ENCODE data around the gene ENTPD1. TPM values are rescaled to one million over a fixed set of nuclear protein-coding genes. Genes with fewer than 3 reads are reported as not detected.

The ENTPD1 gene
- total RNA-seq, 1 experiment from 2014 or later: not detected

DNA sequence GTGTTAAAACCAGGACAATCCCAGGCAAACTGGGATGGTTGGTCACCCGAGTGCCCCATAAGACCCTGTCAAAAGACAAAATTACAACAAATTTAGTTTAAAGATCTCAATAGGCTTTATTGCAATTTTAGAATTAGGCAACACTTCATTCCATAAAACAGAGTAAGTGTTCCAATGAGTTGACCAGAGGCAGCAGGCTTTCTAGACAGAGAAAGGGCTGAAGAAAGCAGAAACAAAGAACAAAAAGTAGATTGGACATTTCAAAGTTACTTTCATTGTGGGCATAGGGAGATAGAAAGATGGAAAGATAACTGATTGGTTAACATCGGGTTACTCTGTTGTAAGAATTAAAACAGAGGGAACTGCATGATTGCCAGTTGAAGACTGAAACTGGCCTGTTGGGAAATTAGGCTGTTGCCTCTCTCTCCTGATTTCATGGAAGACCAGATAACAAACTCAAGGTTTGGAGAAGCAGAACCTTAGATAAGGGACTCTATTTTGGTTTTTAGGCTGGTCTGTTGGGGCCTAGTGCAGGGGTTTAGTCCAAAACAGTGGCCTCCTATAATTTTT is 36.3 kb downstream of the ENTPD1 start:
- Mint-ChIP-seq H3K9me3 (ENCODE audit: unreplicated experiment) (no peaks in the 10 kb centered on the region), H3K4me1 (ENCODE audit: insufficient read depth, unreplicated experiment) (peaks cover 5% of the 10 kb centered on the region), H3K36me3 (ENCODE audit: insufficient read depth, unreplicated experiment) (no peaks in the 10 kb centered on the region), H3K27ac (ENCODE audit: low read depth, unreplicated experiment) (no peak overlapping the region), H3K4me3 (ENCODE audit: unreplicated experiment) (no peak overlapping the region), H3K27me3 (ENCODE audit: insufficient read depth, unreplicated experiment) (no peaks in the 10 kb centered on the region)
- TF ChIP-seq, protein P1, sequence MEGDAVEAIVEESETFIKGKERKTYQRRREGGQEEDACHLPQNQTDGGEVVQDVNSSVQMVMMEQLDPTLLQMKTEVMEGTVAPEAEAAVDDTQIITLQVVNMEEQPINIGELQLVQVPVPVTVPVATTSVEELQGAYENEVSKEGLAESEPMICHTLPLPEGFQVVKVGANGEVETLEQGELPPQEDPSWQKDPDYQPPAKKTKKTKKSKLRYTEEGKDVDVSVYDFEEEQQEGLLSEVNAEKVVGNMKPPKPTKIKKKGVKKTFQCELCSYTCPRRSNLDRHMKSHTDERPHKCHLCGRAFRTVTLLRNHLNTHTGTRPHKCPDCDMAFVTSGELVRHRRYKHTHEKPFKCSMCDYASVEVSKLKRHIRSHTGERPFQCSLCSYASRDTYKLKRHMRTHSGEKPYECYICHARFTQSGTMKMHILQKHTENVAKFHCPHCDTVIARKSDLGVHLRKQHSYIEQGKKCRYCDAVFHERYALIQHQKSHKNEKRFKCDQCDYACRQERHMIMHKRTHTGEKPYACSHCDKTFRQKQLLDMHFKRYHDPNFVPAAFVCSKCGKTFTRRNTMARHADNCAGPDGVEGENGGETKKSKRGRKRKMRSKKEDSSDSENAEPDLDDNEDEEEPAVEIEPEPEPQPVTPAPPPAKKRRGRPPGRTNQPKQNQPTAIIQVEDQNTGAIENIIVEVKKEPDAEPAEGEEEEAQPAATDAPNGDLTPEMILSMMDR (IDR thresholded peaks at IDR 0.05; ENCODE audit: unreplicated experiment): no peak
- DNase-seq (ENCODE audit: unreplicated experiment): no peak
- intact Hi-C loops (cut with micrococcal nuclease): no loop called here
- POLR2A ChIA-PET: no interaction called here
- no TSS peak for BruUV-seq (replicated peaks)
- CTCF ChIA-PET: no interaction called here

DNA sequence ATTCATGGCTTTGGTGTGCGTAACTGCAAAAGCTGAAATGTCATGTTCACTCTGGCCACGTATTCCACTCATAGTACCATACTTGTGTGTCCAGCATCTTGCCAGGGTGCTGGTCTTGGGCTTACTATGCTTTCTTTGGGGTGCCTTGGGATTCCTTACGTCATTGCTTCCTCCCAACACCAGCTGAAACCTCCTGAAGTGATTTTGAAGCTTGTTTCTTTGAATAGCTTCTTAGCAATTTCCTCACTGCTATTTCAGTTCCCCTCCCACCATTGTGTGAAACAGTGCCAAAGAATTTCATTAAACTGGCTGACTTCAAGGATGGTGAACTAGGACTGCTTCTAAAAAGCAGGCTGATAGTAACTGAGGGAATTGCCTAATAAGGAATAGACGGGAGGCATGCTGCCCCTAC is 36.9 kb downstream of the ENTPD1 start:
- POLR2A ChIA-PET: no interaction called here
- no TSS peak for BruUV-seq (replicated peaks)
- no peaks in the 10 kb centered on the region for H3K27me3 Mint-ChIP-seq (ENCODE audit: insufficient read depth, unreplicated experiment)
- TF ChIP-seq, protein P1 (IDR thresholded peaks at IDR 0.05; ENCODE audit: unreplicated experiment): no peak
- intact Hi-C loops (cut with micrococcal nuclease): no loop called here
- no peak overlapping the region for H3K27ac Mint-ChIP-seq (ENCODE audit: low read depth, unreplicated experiment)
- DNase-seq (ENCODE audit: unreplicated experiment): no peak
- H3K36me3 Mint-ChIP-seq (ENCODE audit: insufficient read depth, unreplicated experiment): no peaks in the 10 kb centered on the region
- no peak overlapping the region for H3K4me3 Mint-ChIP-seq (ENCODE audit: unreplicated experiment)
- CTCF ChIA-PET: no interaction called here
- H3K4me1 Mint-ChIP-seq (ENCODE audit: insufficient read depth, unreplicated experiment): peaks cover 5% of the 10 kb centered on the region
- no peaks in the 10 kb centered on the region for H3K9me3 Mint-ChIP-seq (ENCODE audit: unreplicated experiment)

DNA sequence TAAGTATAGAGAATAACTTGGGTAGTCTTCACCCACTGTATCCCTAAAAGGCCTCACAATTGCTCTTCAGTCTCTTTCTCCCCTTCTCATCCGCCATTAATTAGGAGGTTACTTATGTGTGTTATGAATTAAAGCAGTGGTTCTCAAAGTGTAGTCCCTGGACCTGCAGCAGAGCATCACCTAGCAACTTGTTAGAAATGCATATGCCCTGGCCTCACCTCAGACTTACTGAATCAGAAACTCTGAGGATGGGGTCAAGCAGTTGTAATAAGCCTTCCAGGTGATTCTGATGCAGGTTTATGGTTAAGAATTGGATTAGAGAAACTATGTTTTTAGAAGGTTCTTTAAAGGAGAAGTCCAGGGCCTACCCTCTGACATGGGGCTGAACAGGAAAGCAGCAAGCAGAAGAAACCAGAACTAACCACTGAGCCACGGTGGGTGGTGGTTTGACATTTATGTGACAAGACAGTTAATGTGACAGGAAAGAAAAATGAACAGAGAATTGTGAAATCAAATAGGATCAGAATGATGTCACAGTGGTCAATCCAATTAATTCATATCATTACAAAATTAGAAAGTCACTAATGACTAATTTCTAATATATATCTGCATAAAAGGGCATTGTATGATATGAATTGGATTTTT is 37.6 kb downstream of the ENTPD1 start:
- Mint-ChIP-seq H3K36me3 (ENCODE audit: insufficient read depth, unreplicated experiment) (no peaks in the 10 kb centered on the region), H3K27me3 (ENCODE audit: insufficient read depth, unreplicated experiment) (no peaks in the 10 kb centered on the region), H3K27ac (ENCODE audit: low read depth, unreplicated experiment) (no peak overlapping the region), H3K9me3 (ENCODE audit: unreplicated experiment) (no peaks in the 10 kb centered on the region), H3K4me3 (ENCODE audit: unreplicated experiment) (no peak overlapping the region), H3K4me1 (ENCODE audit: insufficient read depth, unreplicated experiment) (peaks cover 5% of the 10 kb centered on the region)
- CTCF ChIA-PET: interaction anchor here (0.5 to 0.7 kb wide), 5 partner anchors 18 to 1676 kb away, joined by 3 to 6 read pairs (median 3); no protein-coding TSS in a partner anchor
- TF ChIP-seq, protein P1 (IDR thresholded peaks at IDR 0.05; ENCODE audit: unreplicated experiment): no peak
- no peak for DNase-seq (ENCODE audit: unreplicated experiment)
- POLR2A ChIA-PET: no interaction called here
- no TSS peak for BruUV-seq (replicated peaks)
- intact Hi-C loops (cut with micrococcal nuclease): no loop called here

DNA sequence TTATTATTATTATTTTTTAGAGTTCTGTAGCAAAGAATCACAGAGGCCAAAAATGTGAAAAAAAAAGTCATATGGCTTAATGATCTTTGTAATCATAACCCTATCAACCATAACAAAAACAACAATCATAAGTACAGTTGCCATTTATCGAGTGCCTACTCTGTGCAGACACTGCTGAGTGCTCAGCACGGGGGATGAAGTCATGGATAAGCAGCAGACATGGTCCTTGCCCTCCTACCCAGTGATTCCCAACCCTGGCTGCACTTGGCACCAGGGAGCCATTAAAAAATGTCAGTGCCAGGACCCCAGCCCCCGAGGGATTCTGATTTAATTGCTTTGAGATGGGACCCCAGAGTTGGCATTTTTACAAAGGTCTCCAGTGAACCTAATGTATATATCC is 38.2 kb downstream of the ENTPD1 start:
- CTCF ChIA-PET: interaction anchor here (0.6 to 1.1 kb wide), 5 partner anchors 19 to 1676 kb away, joined by 3 to 6 read pairs (median 3); no protein-coding TSS in a partner anchor
- intact Hi-C loops (cut with micrococcal nuclease): no loop called here

More for the DNA sequence above, 38.2 kb downstream of the ENTPD1 start:
- no peaks in the 10 kb centered on the region for H3K9me3 Mint-ChIP-seq (ENCODE audit: unreplicated experiment)
- POLR2A ChIA-PET: no interaction called here
- TF ChIP-seq, protein P1 (IDR thresholded peaks at IDR 0.05; ENCODE audit: unreplicated experiment): no peak
- H3K27ac Mint-ChIP-seq (ENCODE audit: low read depth, unreplicated experiment): no peak overlapping the region
- H3K4me1 Mint-ChIP-seq (ENCODE audit: insufficient read depth, unreplicated experiment): no peaks in the 10 kb centered on the region
- no peaks in the 10 kb centered on the region for H3K27me3 Mint-ChIP-seq (ENCODE audit: insufficient read depth, unreplicated experiment)
- no peak overlapping the region for H3K4me3 Mint-ChIP-seq (ENCODE audit: unreplicated experiment)
- no peaks in the 10 kb centered on the region for H3K36me3 Mint-ChIP-seq (ENCODE audit: insufficient read depth, unreplicated experiment)
- no TSS peak for BruUV-seq (replicated peaks)
- no peak for DNase-seq (ENCODE audit: unreplicated experiment)
